RWPE1 (cell line): ENCODE results near the gene LHX3.

Experiments used
- CTCF ChIA-PET: fragments of 350-600 bp; sonication (Branson Sonifier 250); formaldehyde crosslinking; extraction: SDS; loops from one replicate; lab custom pipeline; 2021; lab: Yijun Ruan, JAX
- POLR2A ChIA-PET: fragments of 400-600 bp; formaldehyde crosslinking; extraction: SDS; loops from one replicate; lab custom pipeline; 2020; ENCODE audit warnings: antibody characterized with exemption; ENCODE audit not compliant: low non-redundant PET; lab: Yijun Ruan, JAX
- DNase-seq: peaks from one replicate; pipeline ENCODE4 v3.0.0; 2012; ENCODE audit warnings: low spot score
- H3K27ac ChIP-seq: fragments of 450-650 bp; 2 replicates; pipeline ENCODE4 v1.5.1; 2017
- TF ChIP-seq, protein P1 (sequence below): fragments of 450-650 bp; conservative IDR thresholded peaks from 2 replicates; pipeline ENCODE4 v1.5.1; 2017; ENCODE audit warnings: low read depth, mild to moderate bottlenecking

Gene LHX3

DNA sequence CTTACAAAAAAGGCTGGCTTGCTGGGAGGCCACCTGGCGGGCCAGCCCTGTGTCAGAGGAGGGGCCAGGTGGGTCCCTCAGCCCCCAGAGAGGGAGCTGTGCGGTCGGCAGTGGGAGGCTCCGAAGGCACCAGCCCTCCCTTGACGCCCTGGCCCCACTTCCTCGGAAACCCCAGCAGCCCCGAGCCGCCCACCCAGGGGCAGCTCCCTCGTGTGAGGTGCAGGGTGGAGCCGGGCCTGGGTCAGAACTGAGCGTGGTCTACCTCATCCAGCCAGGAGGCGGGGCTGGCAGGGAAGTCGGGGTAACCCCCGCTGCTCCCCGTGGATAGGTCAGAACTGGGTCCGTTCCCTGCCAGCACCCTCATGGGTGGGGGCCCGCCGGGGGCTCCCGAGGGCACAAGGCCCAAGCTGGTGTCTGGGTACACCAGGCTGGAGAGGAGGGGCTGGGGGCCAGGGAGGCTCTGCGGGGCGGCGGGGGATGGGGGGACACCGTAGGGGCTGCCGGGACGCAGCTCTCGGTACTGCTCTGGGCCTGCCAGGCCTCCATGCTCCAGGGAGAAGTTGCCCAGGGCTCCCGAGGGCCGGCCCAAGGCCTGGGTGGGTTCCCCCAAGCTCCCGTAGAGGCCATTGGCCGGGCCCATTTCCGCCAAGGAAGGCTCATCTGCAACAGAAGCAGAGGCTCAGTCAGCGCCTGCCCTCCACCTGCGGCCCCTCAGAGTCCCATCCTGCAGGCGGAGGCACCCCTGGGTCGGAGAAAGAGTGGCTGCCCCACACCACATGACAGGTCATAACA, 7.6 kb downstream of the LHX3 start:
- no peak overlapping the region for H3K27ac ChIP-seq
- ChIA-PET POLR2A (no interaction called here), CTCF (interaction anchor here (0.5 to 2.4 kb wide), 10 partner anchors 17 to 583 kb away, joined by 3 to 7 read pairs (median 4); no protein-coding TSS in a partner anchor)
- TF ChIP-seq, protein P1, sequence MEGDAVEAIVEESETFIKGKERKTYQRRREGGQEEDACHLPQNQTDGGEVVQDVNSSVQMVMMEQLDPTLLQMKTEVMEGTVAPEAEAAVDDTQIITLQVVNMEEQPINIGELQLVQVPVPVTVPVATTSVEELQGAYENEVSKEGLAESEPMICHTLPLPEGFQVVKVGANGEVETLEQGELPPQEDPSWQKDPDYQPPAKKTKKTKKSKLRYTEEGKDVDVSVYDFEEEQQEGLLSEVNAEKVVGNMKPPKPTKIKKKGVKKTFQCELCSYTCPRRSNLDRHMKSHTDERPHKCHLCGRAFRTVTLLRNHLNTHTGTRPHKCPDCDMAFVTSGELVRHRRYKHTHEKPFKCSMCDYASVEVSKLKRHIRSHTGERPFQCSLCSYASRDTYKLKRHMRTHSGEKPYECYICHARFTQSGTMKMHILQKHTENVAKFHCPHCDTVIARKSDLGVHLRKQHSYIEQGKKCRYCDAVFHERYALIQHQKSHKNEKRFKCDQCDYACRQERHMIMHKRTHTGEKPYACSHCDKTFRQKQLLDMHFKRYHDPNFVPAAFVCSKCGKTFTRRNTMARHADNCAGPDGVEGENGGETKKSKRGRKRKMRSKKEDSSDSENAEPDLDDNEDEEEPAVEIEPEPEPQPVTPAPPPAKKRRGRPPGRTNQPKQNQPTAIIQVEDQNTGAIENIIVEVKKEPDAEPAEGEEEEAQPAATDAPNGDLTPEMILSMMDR: no peak
- no peak for DNase-seq

DNA sequence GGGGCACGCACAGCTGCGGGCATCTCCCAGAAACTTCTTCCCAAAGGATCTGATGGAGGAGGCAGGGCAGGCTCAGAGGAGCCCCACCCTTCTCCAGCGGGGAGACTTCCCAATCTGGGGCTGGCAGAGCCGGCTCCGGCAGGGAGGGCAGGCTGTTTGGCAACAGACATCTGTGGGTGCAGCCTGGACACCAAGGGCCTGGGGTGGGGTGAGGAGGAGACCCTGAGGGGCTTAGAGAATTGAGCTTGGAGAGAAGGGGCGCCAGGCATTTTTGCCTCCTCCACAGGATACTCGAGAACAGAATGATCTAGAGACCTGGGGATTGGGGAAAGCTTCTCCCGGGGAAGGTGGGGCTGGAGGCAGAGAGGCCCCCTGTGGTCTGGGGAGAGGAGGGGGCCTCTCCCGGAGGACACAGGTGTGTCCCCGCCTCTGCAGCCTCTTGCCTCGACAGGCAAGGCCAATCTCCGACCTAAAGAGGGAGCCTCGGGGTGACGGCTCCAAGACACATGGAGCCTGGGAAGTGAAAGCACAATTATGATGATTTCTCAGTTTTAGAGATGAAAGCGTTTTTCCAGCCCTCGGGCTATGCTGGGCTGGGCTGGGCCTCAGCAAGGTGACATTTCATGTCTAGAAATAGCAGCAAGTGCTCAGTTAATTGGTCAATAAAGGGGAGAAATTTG, 8.4 kb downstream of the LHX3 start:
- DNase-seq: no peak
- TF ChIP-seq, protein P1: no peak
- no peak overlapping the region for H3K27ac ChIP-seq
- POLR2A ChIA-PET: no interaction called here
- CTCF ChIA-PET: interaction anchor here (0.5 to 2.4 kb wide), 10 partner anchors 14 to 582 kb away, joined by 3 to 7 read pairs (median 4); no protein-coding TSS in a partner anchor

DNA sequence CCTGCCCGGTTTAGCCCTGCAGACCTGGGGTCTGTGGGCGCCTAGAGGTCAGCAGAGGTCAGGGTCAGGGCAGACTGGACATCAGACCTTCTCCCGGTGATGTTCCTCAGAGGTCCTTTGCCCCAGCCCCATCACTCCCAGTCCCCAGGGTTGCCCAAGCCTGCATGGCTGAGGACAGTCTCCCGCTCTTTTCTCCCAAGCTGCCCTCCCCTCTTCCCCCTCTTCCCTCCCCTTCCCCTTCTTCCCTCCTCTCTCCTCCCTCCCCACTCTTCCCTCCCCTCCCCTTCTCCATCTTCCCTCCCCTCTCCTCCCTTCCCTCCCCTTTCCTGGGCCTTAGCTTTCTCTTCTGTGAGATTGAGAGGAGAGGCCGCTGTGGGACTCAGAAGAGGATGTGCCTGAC, 10.4 kb downstream of the LHX3 start:
- ChIA-PET CTCF (no interaction called here), POLR2A (no interaction called here)
- H3K27ac ChIP-seq: no peak overlapping the region
- TF ChIP-seq, protein P1: no peak
- DNase-seq: no peak

DNA sequence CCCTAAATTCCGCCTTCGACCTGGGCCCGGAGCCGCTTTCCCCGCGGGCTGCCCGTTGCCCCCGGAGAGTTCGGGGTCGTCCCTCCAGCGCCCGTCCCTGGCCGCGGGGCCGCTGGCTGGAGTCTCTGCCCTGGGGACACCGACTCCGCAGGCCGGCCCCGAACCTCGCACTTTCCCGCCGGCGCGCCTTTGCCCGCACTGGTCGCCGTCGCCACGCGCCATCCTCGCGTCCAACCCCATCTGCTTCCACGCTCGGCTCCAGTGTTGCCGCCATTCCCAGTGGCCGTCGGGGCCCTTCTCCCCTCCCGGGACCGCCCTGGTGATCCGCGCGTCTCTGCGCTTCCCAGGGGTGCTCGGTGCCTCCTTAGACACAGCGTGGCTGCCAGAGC, 11.0 kb downstream of the LHX3 start:
- H3K27ac ChIP-seq: no peak overlapping the region
- POLR2A ChIA-PET: no interaction called here
- CTCF ChIA-PET: interaction anchor here (0.6 kb wide), 1 partner anchor 89 kb away, joined by 3 read pairs; no protein-coding TSS in a partner anchor

DNA sequence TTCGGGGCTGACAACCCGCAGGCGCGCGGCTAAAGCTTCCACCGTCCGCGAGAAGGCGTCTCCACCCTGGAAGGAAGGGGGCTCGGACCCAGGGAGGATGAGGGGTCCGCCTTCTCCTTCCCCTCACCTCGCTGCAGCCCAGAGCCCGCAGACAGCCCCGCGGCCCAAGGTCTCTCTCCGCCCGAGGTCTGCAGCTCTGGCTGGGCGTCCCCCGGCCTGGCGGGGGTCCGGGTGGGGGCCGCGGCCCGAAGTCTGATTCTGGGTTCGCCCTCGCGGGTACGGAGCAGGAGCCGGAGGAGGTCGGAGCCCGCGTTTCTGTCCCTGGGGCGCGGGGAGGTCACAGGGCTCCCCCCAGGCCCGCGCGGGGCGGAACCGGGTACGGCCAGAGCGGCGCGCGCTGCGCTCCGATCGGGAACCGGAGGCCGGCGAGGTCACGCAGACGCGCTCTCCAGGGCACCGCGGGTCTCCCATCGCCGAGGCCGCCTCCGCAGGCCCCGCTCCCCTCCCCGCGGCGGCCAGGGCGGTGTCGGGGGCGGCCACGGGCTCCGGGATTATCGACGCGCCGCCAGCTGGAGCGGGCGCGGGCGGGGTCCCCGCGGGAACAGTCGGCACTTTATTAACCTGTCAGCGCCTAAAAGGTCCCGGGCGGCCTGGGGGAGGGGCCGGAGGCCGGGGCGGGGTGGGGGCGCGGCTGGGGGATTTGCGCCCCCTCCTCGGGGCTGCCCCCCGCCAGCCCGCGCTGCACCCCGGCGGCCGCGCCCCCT, 11.6 kb downstream of the LHX3 start:
- POLR2A ChIA-PET: no interaction called here
- TF ChIP-seq, protein P1: no peak
- H3K27ac ChIP-seq: no peak overlapping the region
- no peak for DNase-seq
- CTCF ChIA-PET: interaction anchor here (0.6 to 1.0 kb wide), 3 partner anchors 33 to 321 kb away, joined by 3 to 4 read pairs (median 3); no protein-coding TSS in a partner anchor

More for the DNA sequence above, 11.0 kb downstream of the LHX3 start:
- TF ChIP-seq, protein P1: no peak
- no peak for DNase-seq
